ENCODE measurements around the gene CCDC82.

CCDC82 gene

DNA sequence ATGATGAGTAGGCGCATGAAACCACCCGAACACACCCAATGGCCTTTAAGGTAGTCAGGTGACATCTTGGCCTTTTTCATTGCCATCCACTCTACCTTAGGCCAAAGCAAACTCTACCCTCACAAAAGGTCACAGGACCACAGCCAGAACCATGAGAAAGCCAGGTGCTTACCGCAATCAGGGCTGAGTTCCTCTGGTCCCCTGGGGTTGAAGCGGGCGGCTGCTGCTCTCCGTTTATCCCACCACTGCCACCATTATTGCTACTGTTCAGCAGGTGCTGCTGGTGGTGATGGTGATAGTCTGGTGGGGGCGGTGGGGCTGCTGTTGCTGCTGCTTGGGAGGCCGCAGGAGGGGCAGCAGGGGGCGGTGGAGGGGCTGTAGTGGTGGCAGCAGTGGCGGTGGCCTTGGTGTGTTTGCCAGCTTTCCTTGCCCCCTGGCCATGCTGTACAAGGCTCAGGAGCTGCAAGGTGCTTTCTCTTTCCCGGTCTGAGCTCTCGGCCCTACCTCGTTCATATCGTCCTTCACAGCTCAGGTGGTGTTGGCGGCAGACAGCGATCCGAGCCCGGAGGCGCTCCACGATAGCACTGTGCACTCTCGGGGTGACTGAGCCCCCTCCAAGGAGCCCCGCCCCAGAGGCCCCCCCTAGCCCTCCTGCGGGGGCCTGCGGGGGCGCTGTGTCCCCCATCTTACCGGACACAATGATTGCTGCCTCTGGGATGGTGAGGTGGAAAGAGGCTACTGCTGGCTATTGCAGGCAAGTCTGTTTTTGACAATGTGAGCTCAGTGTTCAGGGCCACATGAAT, 48.3 kb downstream of the CCDC82 start:
- H3K4me1 Mint-ChIP-seq = peaks cover 58% of the 10 kb centered on the region
- peaks cover 11% of the 10 kb centered on the region for H3K36me3 Mint-ChIP-seq (ENCODE audit: low read depth)
- H3K9me3 Mint-ChIP-seq = no peaks in the 10 kb centered on the region
- ATAC-seq = peak; percentile 30
- peak overlapping the region; percentile 86 for H3K27ac Mint-ChIP-seq
- no peaks in the 10 kb centered on the region for H3K27me3 Mint-ChIP-seq
- peak overlapping the region; percentile 94 for H3K4me3 Mint-ChIP-seq
- DNase-seq = peak; percentile 61

DNA sequence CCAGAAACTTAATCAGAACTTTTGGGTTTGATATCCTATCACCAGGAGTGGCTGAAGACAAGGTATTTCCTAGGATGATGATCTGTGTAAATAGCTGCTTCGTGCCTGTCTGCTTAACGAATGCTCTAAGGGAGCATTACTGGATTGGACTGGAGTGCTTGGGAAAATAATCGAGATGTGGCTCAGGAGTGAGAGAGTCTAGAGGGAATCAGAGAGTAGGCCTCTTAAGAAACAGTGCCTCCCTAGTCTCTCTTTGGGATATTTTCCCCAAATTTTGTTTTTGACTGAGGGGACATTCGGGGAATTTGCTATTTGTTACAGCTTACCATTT, 49.2 kb downstream of the CCDC82 start:
- no peak for DNase-seq
- Mint-ChIP-seq H3K36me3 (ENCODE audit: low read depth) (peaks cover 14% of the 10 kb centered on the region), H3K4me3 (peak overlapping the region; percentile 94), H3K9me3 (no peaks in the 10 kb centered on the region), H3K4me1 (peaks cover 66% of the 10 kb centered on the region), H3K27ac (peak overlapping the region; percentile 86), H3K27me3 (no peaks in the 10 kb centered on the region)
- no peak for ATAC-seq

DNA sequence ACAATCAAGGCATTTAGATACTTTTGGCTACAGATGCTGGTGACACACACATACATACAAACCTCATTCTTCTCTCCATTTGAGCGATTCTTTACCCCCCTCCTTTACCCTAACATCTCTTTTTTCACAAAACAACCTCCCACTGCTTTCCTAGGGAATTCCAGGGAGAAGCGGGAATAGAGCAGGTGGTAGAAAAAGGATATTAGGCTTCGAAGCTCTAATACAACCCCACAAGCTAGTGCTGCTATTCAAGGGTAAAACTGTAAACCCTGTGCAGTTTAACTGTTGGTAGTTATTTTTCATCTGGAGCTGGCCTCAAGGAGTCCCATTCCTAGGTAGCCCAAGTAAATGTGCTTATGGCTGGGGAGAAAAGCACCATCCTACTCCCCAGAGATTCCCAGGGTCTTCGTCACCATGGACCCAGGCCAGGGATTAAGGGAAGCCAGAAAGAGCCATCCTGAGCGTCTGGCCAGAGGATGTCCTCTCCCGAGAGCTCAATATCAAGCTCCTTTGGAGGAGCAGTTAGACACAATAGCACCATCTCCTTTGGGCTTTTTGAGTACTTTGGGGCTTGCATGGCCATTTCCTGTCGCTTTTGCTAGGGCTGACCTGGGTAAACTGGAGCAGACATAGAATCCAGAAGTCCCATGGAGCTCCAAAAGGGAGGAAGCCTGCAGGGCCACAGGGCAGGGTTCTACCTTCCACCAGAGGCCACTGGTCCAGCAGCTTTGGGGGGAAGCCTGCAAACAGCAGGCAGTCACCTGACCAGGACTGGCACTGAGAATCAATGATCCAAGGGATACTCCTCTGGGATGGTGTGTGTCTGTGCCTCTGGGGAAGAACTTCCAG, 49.8 kb downstream of the CCDC82 start:
- no peaks in the 10 kb centered on the region for H3K9me3 Mint-ChIP-seq
- peaks cover 14% of the 10 kb centered on the region for H3K36me3 Mint-ChIP-seq (ENCODE audit: low read depth)
- peak overlapping the region; percentile 86 for H3K27ac Mint-ChIP-seq
- no peaks in the 10 kb centered on the region for H3K27me3 Mint-ChIP-seq
- peak overlapping the region; percentile 94 for H3K4me3 Mint-ChIP-seq
- ATAC-seq = no peak
- no peak for DNase-seq
- peaks cover 69% of the 10 kb centered on the region for H3K4me1 Mint-ChIP-seq

DNA sequence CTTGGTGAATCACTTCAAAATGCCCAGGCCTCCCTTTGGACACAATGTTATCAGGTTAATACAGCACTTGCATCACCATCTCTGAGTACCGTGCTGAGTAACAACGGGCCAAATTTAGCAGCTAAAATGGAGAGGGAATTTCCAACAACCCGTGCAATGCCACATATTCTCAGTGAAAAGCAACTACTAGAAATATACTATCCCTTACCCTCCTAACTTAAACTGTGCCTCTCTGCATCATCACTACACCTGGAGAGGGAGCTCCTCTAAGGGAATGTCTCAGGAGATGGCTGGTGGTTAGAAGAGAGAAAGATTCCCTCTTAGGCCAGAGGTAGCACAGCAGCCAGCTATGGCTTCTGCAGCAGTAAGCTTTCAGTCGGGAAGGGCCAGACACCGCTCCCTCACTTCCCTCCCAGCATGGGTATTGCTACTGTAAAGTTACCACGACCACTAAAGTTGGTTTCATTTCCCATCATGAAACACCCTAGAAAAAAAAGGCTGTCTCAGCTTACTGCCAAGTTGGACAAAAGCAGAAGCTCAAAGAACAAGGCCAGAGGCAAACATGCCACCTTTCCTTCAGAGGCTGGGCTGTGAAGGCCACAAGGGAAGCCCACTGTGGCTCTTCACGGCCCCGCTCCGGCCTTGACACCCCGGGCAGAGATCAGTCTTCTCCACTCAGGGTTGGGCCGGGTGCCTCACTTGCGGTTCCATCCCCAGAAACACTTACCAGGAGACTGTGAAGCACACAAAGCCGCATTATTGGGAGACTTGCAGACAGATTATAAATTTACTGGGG, 50.6 kb downstream of the CCDC82 start:
- H3K36me3 Mint-ChIP-seq (ENCODE audit: low read depth) = peaks cover 22% of the 10 kb centered on the region
- ATAC-seq (peak; percentile 14), DNase-seq (peak; percentile 50)
- peak overlapping the region; percentile 86 for H3K27ac Mint-ChIP-seq
- H3K27me3 Mint-ChIP-seq = no peaks in the 10 kb centered on the region
- peaks cover 75% of the 10 kb centered on the region for H3K4me1 Mint-ChIP-seq
- no peaks in the 10 kb centered on the region for H3K9me3 Mint-ChIP-seq
- peak overlapping the region; percentile 94 for H3K4me3 Mint-ChIP-seq

DNA sequence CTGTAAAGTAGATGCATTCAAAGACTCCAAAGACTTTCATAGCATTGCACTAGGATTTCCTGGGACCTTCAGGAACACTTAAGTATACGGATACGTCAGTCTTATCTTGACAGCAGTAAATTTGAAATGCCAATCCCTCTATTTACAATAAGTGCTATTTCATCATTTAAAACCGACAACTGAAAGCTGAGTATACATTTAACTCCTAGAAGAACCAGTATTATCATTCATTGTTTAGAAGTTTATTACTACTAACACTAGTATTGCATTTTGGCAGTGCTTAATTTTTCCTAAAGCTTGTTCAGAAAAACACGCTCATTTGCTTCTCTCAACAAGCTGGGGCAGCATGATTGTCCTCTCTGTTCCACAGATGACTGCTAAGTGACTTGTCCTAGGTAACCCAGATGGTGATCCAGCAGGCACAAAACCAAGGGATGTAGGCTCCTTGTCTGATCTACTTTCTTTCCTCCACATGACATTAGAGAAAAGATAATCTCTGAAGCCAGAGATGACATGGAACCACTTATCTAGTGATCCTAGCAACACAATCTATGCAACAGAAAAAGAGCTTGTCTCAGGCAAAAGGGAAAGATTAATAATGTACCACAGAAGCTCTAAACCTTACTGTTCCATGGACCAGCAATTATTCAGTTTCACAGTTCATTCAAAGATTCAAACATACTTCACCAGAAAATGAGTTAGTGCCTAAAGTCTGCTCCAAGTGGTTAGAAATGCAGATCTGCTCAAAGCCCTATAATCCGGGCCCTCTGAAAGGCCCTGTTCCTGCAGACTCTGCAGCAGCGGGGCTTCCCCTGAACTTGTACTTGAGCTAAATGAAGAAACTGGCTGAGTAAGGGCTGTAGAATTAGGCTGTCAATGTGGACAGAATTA, 51.9 kb downstream of the CCDC82 start:
- Mint-ChIP-seq H3K36me3 (ENCODE audit: low read depth) (peaks cover 23% of the 10 kb centered on the region), H3K9me3 (no peaks in the 10 kb centered on the region), H3K4me3 (peak overlapping the region; percentile 94), H3K4me1 (peaks cover 78% of the 10 kb centered on the region), H3K27me3 (no peaks in the 10 kb centered on the region), H3K27ac (peak overlapping the region; percentile 86)
- DNase-seq = peak; percentile 42
- peak; percentile 52 for ATAC-seq

DNA sequence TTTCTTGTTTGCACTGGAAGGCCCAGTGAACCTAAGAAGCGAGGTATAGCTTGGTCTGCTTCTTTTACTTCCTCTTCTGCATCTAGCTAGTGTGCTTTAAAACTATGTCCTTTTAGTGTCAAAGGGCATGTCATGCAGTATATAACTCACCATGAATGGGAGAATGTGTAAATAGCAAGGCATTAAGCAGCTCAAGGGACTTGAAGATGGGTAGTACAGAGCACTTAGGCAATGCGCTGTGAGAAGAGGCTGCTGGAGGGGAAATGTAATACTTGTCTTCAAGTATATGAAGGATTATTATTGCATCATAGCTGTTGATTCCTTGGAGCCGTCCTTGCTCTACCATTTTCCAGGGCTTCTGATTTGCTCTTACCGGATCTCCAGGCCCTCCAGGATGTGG, 54.3 kb downstream of the CCDC82 start:
- no peaks in the 10 kb centered on the region for H3K9me3 Mint-ChIP-seq
- no peak for ATAC-seq
- H3K4me3 Mint-ChIP-seq = no peak overlapping the region
- H3K4me1 Mint-ChIP-seq = peaks cover 95% of the 10 kb centered on the region
- H3K27me3 Mint-ChIP-seq = no peaks in the 10 kb centered on the region
- no peak for DNase-seq
- H3K27ac Mint-ChIP-seq = peak overlapping the region; percentile 36
- H3K36me3 Mint-ChIP-seq (ENCODE audit: low read depth) = peaks cover 24% of the 10 kb centered on the region

DNA sequence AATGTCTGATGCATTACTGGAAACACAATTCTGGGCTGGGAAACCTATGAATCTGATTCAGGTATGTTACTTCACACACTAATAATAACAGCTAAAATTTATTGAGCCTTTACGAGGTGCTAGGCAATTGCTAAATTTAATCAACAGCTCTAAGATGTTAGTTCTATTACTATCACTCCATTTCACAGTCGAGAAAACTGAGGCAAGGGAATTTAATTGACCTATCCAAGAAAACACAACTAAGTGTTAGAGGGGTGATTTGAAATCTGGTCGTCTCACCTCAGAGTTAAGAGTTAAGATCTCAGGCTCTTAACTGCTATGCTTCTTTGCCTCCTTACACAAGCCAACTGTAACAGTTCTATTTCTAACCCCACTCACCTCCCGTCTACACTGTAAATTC, 55.5 kb downstream of the CCDC82 start:
- DNase-seq (no peak), ATAC-seq (no peak)
- Mint-ChIP-seq H3K9me3 (no peaks in the 10 kb centered on the region), H3K4me1 (peaks cover 96% of the 10 kb centered on the region), H3K27ac (peak overlapping the region; percentile 12), H3K27me3 (no peaks in the 10 kb centered on the region), H3K36me3 (ENCODE audit: low read depth) (peaks cover 27% of the 10 kb centered on the region), H3K4me3 (no peak overlapping the region)

DNA sequence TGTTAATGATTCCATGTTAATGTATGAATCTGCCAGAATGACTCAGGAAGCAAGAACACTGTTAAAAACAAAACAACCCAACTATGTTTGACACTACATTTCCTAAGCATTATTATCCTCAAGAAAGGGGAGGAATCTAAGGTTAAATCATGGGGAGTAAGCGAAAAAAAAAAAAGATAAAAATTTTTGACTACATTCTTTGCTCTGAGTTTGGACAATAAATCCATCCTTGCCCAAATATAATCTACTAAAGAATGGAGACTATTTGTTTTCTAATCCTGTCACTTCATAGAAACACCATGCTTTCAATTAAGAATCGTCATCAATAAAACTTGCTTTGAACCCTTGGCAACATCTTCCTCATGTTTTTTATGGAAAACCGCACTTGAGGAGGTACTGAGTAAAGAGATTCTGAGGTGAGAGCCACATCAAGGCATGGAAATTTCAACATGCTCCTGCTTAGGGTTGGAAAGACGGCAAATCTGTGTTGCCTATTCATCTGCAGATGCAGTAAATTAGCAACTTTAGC, 56.5 kb downstream of the CCDC82 start:
- no peak overlapping the region for H3K27ac Mint-ChIP-seq
- DNase-seq = no peak
- no peak for ATAC-seq
- H3K9me3 Mint-ChIP-seq = no peaks in the 10 kb centered on the region
- H3K4me1 Mint-ChIP-seq = peaks cover 95% of the 10 kb centered on the region
- peaks cover 32% of the 10 kb centered on the region for H3K36me3 Mint-ChIP-seq (ENCODE audit: low read depth)
- no peak overlapping the region for H3K4me3 Mint-ChIP-seq
- no peaks in the 10 kb centered on the region for H3K27me3 Mint-ChIP-seq

DNA sequence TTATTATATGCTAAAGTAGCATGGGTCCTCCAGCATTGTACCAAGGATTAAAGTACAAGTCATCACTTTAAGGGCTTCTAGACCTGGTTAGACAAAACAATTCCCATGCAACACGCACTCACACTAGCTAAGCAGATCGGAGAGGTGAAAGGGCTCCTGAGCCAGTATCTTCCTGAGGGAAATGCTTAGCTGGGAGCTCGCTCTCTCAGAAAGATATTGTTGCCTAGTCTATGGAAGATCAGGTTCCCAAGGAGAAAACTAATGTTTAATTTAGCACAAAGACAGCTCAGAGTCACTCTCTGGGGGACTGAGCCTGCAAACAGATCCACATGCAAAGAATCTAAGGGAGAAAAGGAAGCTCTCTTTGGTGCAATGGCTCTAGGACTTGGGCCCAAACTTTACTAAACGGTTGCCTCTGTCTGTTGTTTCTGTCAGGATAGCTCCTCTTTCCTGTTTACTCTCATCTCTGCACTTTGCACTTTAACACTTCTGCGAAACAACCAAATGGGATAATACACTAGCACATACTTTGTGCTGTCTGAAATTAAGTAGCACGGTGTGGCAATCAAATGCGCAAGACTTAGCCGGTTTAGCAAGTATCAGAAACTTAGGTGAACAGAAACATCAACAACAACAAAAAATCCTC, 57.5 kb downstream of the CCDC82 start:
- Mint-ChIP-seq H3K27me3 (no peaks in the 10 kb centered on the region), H3K36me3 (ENCODE audit: low read depth) (peaks cover 29% of the 10 kb centered on the region), H3K27ac (peak overlapping the region; percentile 18), H3K9me3 (no peaks in the 10 kb centered on the region), H3K4me3 (no peak overlapping the region), H3K4me1 (peaks cover 86% of the 10 kb centered on the region)
- DNase-seq = no peak
- ATAC-seq = no peak

DNA sequence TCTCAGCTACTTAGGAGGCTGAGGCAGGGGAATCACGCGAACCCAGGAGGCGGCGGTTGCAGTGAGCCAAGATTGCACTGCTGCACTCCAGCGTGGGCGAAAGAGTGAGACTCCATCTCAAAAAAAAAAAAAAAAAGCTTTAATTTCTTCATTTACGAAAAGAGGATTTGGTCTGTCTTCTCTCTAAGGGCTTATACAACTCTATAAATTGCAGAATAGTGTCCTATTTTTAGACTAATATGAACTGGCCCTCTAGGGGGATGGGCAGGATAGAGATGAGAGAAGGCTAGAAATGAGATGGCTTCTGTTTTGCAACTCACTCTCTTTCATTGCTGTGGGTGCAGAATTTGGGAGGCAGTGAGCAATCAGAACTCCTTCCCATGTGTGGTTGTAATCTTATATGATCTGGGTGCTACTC, 58.0 kb downstream of the CCDC82 start:
- Mint-ChIP-seq H3K4me3 (no peak overlapping the region), H3K4me1 (peaks cover 84% of the 10 kb centered on the region), H3K27ac (no peak overlapping the region), H3K27me3 (no peaks in the 10 kb centered on the region), H3K36me3 (ENCODE audit: low read depth) (peaks cover 30% of the 10 kb centered on the region), H3K9me3 (no peaks in the 10 kb centered on the region)
- ATAC-seq (no peak), DNase-seq (no peak)

DNA sequence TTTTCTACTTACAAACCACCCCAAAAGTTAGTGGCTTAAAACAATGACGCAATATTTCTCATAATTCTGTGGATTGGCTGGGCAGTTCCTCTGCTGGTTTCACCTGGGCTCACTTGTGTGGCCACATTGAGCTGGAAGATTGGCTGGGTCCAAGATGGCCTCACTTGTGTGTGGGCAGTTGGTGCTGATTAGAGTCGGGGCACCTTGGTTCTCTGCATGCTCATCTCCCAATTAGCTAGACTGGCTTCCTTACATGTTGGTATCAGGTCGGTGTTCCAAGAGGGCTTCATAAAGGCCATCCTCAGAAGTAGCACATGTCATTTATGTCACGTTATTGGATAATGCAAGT, 59.2 kb downstream of the CCDC82 start:
- Mint-ChIP-seq H3K9me3 (no peaks in the 10 kb centered on the region), H3K4me1 (peaks cover 84% of the 10 kb centered on the region), H3K27ac (peak overlapping the region; percentile 63), H3K36me3 (ENCODE audit: low read depth) (peaks cover 33% of the 10 kb centered on the region), H3K4me3 (no peak overlapping the region), H3K27me3 (no peaks in the 10 kb centered on the region)
- DNase-seq = no peak
- ATAC-seq = no peak

DNA sequence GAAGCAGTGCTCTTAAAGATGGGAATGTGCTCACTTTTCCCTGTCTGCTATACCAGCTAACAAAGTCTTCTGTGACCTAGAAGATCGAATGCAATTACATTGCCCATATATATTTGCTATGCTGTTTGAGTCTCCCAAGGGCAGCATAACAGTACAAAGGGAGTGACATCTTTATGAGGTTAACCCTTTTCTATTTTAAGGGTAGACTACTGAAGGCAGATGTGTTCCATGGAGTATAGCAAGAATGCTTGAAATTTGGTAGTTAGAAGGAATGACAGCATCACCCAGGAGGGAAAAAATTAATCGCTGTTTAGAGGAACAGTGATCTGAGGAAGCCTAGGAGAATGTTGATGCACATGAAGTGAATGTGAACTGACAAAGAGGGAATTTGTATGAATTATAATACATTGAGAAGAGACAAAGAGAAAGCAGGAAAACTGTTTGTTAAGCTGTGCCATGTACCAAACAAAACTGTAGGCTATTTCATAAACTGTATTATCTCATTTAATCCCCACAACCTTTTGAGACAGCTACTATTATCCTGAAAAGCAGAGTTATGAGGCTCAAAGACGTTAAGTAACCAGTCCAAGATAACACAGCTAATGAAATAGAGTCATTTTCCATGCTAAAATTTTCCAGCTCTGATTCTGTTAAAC, 59.7 kb downstream of the CCDC82 start:
- peak overlapping the region; percentile 10 for H3K4me3 Mint-ChIP-seq
- no peaks in the 10 kb centered on the region for H3K27me3 Mint-ChIP-seq
- peaks cover 34% of the 10 kb centered on the region for H3K36me3 Mint-ChIP-seq (ENCODE audit: low read depth)
- ATAC-seq = peak; percentile 20
- no peaks in the 10 kb centered on the region for H3K9me3 Mint-ChIP-seq
- no peak for DNase-seq
- H3K4me1 Mint-ChIP-seq = peaks cover 83% of the 10 kb centered on the region
- peak overlapping the region; percentile 63 for H3K27ac Mint-ChIP-seq

DNA sequence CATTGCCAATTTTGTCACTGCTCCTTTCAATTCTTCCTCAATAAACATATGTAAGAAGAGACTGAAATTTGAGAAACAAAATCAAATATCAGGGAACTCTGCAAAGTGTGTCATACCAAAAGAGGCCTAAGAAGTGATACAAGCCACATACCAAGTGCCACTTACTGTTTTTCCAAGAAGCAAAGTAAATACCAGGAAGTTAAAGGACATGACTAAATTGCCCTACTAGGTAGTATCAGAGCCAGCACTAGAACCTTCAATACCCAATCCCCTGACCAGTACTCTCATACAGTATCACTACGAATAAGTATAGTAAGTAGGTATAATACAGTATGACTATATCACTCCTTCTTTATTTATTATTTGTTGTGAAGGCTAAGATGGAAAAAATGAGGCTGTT, 60.3 kb downstream of the CCDC82 start:
- peak; percentile 92 for ATAC-seq
- no peak overlapping the region for H3K4me3 Mint-ChIP-seq
- no peaks in the 10 kb centered on the region for H3K9me3 Mint-ChIP-seq
- no peaks in the 10 kb centered on the region for H3K27me3 Mint-ChIP-seq
- DNase-seq = no peak
- peaks cover 80% of the 10 kb centered on the region for H3K4me1 Mint-ChIP-seq
- H3K27ac Mint-ChIP-seq = peak overlapping the region; percentile 63
- peaks cover 30% of the 10 kb centered on the region for H3K36me3 Mint-ChIP-seq (ENCODE audit: low read depth)
